ENCODE data around the gene JAKMIP2. TPM values are rescaled to one million over a fixed set of nuclear protein-coding genes. Genes with fewer than 3 reads are reported as not detected.

Gene JAKMIP2
- total and polyA plus RNA-seq, 2 donors (not counting 3 experiments of a cell fraction or from before 2014, with no cell fraction given), result not detected

DNA sequence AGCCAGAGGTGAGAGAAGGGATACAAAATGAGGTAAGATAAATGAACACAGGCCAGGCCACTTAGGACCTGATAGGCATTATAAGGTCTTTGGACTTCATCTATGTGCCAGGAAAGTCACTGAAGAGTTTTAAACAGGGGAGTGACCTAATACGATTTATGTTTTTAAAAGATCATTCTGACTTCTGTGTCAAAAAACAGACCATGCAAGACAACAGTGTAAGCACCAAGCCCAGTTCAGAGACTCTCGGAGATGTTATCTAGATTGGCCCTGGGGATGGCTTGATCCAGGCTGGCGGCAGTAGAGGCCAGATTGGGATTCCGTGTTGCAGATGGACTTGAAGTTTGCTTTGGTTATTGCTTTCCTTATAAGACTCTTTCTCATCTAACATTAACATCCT lies 229.6 kb downstream of the JAKMIP2 start:
- TF ChIP-seq JUN (IDR thresholded peaks at IDR 0.05; ENCODE audit: borderline replicate concordance, insufficient read depth, insufficient read length, low read depth), result no peak
- TF ChIP-seq EZH2 (IDR thresholded peaks at IDR 0.05; ENCODE audit: borderline replicate concordance, low read depth, low read length, severe bottlenecking), result no peak
- no peak for TF ChIP-seq GATA2 (IDR thresholded peaks at IDR 0.05; ENCODE audit: insufficient read depth, insufficient read length, low read depth, low read length)
- no peak for TF ChIP-seq MYC (IDR thresholded peaks at IDR 0.05; ENCODE audit: low read depth, low read length)
- TF ChIP-seq, protein P1, sequence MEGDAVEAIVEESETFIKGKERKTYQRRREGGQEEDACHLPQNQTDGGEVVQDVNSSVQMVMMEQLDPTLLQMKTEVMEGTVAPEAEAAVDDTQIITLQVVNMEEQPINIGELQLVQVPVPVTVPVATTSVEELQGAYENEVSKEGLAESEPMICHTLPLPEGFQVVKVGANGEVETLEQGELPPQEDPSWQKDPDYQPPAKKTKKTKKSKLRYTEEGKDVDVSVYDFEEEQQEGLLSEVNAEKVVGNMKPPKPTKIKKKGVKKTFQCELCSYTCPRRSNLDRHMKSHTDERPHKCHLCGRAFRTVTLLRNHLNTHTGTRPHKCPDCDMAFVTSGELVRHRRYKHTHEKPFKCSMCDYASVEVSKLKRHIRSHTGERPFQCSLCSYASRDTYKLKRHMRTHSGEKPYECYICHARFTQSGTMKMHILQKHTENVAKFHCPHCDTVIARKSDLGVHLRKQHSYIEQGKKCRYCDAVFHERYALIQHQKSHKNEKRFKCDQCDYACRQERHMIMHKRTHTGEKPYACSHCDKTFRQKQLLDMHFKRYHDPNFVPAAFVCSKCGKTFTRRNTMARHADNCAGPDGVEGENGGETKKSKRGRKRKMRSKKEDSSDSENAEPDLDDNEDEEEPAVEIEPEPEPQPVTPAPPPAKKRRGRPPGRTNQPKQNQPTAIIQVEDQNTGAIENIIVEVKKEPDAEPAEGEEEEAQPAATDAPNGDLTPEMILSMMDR (IDR thresholded peaks at IDR 0.05; ENCODE audit: extremely low read depth in 1 of 2, insufficient read depth in 1 of 2, low read depth in 1 of 2, low read length in 2 of 2), result no peak
- no peak for TF ChIP-seq MAX (IDR thresholded peaks at IDR 0.05; ENCODE audit: insufficient read depth, insufficient read length)
- no peak for TF ChIP-seq POLR2AphosphoS5 (IDR thresholded peaks at IDR 0.05; ENCODE audit: insufficient read depth, low read depth, low read length)
- no peak for TF ChIP-seq POLR2A (IDR thresholded peaks at IDR 0.05; ENCODE audit: low read depth, low read length)
- TF ChIP-seq FOS (IDR thresholded peaks at IDR 0.05; ENCODE audit: borderline replicate concordance, insufficient read depth, low read length), result no peak
- Histone ChIP-seq H3K4me3 (replicated peaks in 1 of 3; ENCODE audit: insufficient read depth in 1 of 3, low read depth in 1 of 3, low read length in 3 of 3) (no peak overlapping the region), H3K4me1 (ENCODE audit: control insufficient read depth, extremely low read depth, insufficient read depth, low read length) (no peaks in the 10 kb centered on the region), H3K9me3 (replicated peaks; ENCODE audit: control insufficient read depth, insufficient read depth, low read length) (no peaks in the 10 kb centered on the region), H3K36me3 (ENCODE audit: control insufficient read depth in 2 of 2, extremely low read depth in 1 of 2, insufficient read depth in 2 of 2, low read length in 2 of 2) (no peaks in the 10 kb centered on the region), H3K79me2 (ENCODE audit: control insufficient read depth, insufficient read depth, low read length) (no peaks in the 10 kb centered on the region), H3K27ac (ENCODE audit: insufficient read depth, low read depth, low read length) (no peak overlapping the region), H3K9me1 (replicated peaks; ENCODE audit: control insufficient read depth, extremely low read depth, insufficient read depth, low read length) (no peaks in the 10 kb centered on the region), H3K9ac (replicated peaks; ENCODE audit: extremely low read depth, insufficient read depth, low read length) (no peak overlapping the region), H4K20me1 (replicated peaks; ENCODE audit: control insufficient read depth, extremely low read depth, insufficient read depth, low read length) (no peaks in the 10 kb centered on the region), H2AFZ (ENCODE audit: low read depth, low read length) (no peak overlapping the region), H3K27me3 (ENCODE audit: control insufficient read depth in 2 of 2, insufficient read depth in 2 of 2, low read length in 2 of 2) (no peaks in the 10 kb centered on the region), H3K4me2 (ENCODE audit: insufficient read depth, low read length) (no peak overlapping the region)
- ChIA-PET CTCF (interaction anchor here (2.5 kb wide), 1 partner anchor 26 kb away, joined by 10 read pairs; no protein-coding TSS in a partner anchor), POLR2A (no interaction called here)
- FAIRE-seq (no peak), DNase-seq (ENCODE audit: low read depth, low spot score) (no peak)
- dilution Hi-C loops (cut with MboI; ENCODE audit: extremely low pct_ligation_motif_present, low sequenced_read_pairs), result no loop called here
- intact Hi-C loops (cut with micrococcal nuclease), result no loop called here
- BruUV-seq (replicated peaks), result no TSS peak
